ENCODE results near the gene TECPR1. TPM values are rescaled to one million over a fixed set of nuclear protein-coding genes. Genes with fewer than 3 reads are reported as not detected.

The TECPR1 gene
- total and polyA plus RNA-seq, 2 donors (not counting 1 experiment from before 2014, with no cell fraction given) = 3.7 to 39.0 TPM

GRCh38 chr7:98286093-98286539 is 34.1 kb upstream of the TECPR1 start:
- no peaks in the 10 kb centered on the region for H3K9me3 ChIP-seq (ENCODE audit: control insufficient read depth, insufficient read depth, low read depth, low read length)
- TF ChIP-seq CTCF (conservative IDR thresholded peaks at IDR 0.05 in 1 of 2, IDR thresholded peaks at IDR 0.05 in 1 of 2; ENCODE audit: low read depth in 1 of 2, low read length in 2 of 2) = no peak
- TF ChIP-seq EZH2 (IDR thresholded peaks at IDR 0.05; ENCODE audit: low read length, missing control alignments) = no peak
- no peak overlapping the region for H2AFZ ChIP-seq (ENCODE audit: low read length)
- no peaks in the 10 kb centered on the region for H4K20me1 ChIP-seq (ENCODE audit: control insufficient read depth, extremely low read depth, insufficient read depth, low read length)
- H3K9ac ChIP-seq (ENCODE audit: insufficient read depth, low read length) = peak overlapping the region; percentile 42
- H3K36me3 ChIP-seq (ENCODE audit: control insufficient read depth, insufficient read depth, low read length) = peaks cover 16% of the 10 kb centered on the region
- peaks cover 90% of the 10 kb centered on the region for H3K79me2 ChIP-seq (ENCODE audit: control insufficient read depth, insufficient read depth, low read length)
- H3K27me3 ChIP-seq (ENCODE audit: control insufficient read depth, insufficient read depth, low read length) = no peaks in the 10 kb centered on the region
- peaks cover 25% of the 10 kb centered on the region for H3K4me1 ChIP-seq (ENCODE audit: control insufficient read depth, extremely low read depth, insufficient read depth, low read length)
- peak; percentile 57 to 63 for DNase-seq (ENCODE audit: low read depth in 2 of 2)
- peak overlapping the region in 2 of 4 experiments; percentile 2 to 98 for H3K4me3 ChIP-seq (replicated peaks in 1 of 4; ENCODE audit: control extremely low read depth in 1 of 4, insufficient read depth in 1 of 4, low read depth in 3 of 4, low read length in 4 of 4)
- H3K27ac ChIP-seq (ENCODE audit: insufficient read depth, low read length) = peak overlapping the region; percentile 88
- peak overlapping the region; percentile 91 for H3K4me2 ChIP-seq (ENCODE audit: extremely low read depth, insufficient read depth, low read length)

- Histone ChIP-seq H3K27me3 (ENCODE audit: control insufficient read depth, insufficient read depth, low read length) (no peaks in the 10 kb centered on the region), H3K79me2 (ENCODE audit: control insufficient read depth, insufficient read depth, low read length) (peaks cover 84% of the 10 kb centered on the region), H3K9me3 (ENCODE audit: control insufficient read depth, insufficient read depth, low read depth, low read length) (no peaks in the 10 kb centered on the region), H2AFZ (ENCODE audit: low read length) (no peak overlapping the region), H3K4me3 (replicated peaks in 1 of 4; ENCODE audit: control extremely low read depth in 1 of 4, insufficient read depth in 1 of 4, low read depth in 3 of 4, low read length in 4 of 4) (peak overlapping the region in 3 of 4 experiments; percentile 34 to 98 (median 52)), H3K36me3 (ENCODE audit: control insufficient read depth, insufficient read depth, low read length) (peaks cover 16% of the 10 kb centered on the region), H3K4me1 (ENCODE audit: control insufficient read depth, extremely low read depth, insufficient read depth, low read length) (peaks cover 28% of the 10 kb centered on the region), H3K9ac (ENCODE audit: insufficient read depth, low read length) (peak overlapping the region; percentile 42), H3K27ac (ENCODE audit: insufficient read depth, low read length) (peak overlapping the region; percentile 88), H3K4me2 (ENCODE audit: extremely low read depth, insufficient read depth, low read length) (peak overlapping the region; percentile 91), H4K20me1 (ENCODE audit: control insufficient read depth, extremely low read depth, insufficient read depth, low read length) (no peaks in the 10 kb centered on the region)
- TF ChIP-seq CTCF (conservative IDR thresholded peaks at IDR 0.05 in 1 of 2, IDR thresholded peaks at IDR 0.05 in 1 of 2; ENCODE audit: low read depth in 1 of 2, low read length in 2 of 2) = no peak
- DNase-seq (ENCODE audit: low read depth in 2 of 2) = no peak
These were observed 33.4 kb upstream of the TECPR1 start for GRCh38 chr7:98285157-98286092.

- Histone ChIP-seq H3K36me3 (ENCODE audit: control insufficient read depth, insufficient read depth, low read length) (peaks cover 16% of the 10 kb centered on the region), H2AFZ (ENCODE audit: low read length) (no peak overlapping the region), H3K79me2 (ENCODE audit: control insufficient read depth, insufficient read depth, low read length) (peaks cover 77% of the 10 kb centered on the region), H3K27ac (ENCODE audit: insufficient read depth, low read length) (peak overlapping the region; percentile 88), H3K9ac (ENCODE audit: insufficient read depth, low read length) (peak overlapping the region; percentile 48), H4K20me1 (ENCODE audit: control insufficient read depth, extremely low read depth, insufficient read depth, low read length) (no peaks in the 10 kb centered on the region), H3K9me3 (ENCODE audit: control insufficient read depth, insufficient read depth, low read depth, low read length) (no peaks in the 10 kb centered on the region), H3K4me3 (replicated peaks in 1 of 4; ENCODE audit: control extremely low read depth in 1 of 4, insufficient read depth in 1 of 4, low read depth in 3 of 4, low read length in 4 of 4) (peak overlapping the region; percentile 52 to 98 (median 73)), H3K27me3 (ENCODE audit: control insufficient read depth, insufficient read depth, low read length) (no peaks in the 10 kb centered on the region), H3K4me1 (ENCODE audit: control insufficient read depth, extremely low read depth, insufficient read depth, low read length) (peaks cover 28% of the 10 kb centered on the region), H3K4me2 (ENCODE audit: extremely low read depth, insufficient read depth, low read length) (peak overlapping the region; percentile 91)
- peak; percentile 39 to 77 for DNase-seq (ENCODE audit: low read depth in 2 of 2)
- TF ChIP-seq EZH2 (IDR thresholded peaks at IDR 0.05; ENCODE audit: low read length, missing control alignments) = no peak
- TF ChIP-seq CTCF (conservative IDR thresholded peaks at IDR 0.05 in 1 of 2, IDR thresholded peaks at IDR 0.05 in 1 of 2; ENCODE audit: low read depth in 1 of 2, low read length in 2 of 2) = no peak
These were observed 32.5 kb upstream of the TECPR1 start for GRCh38 chr7:98284335-98285036.
